ENCODE results near the gene CARMIL1.

CARMIL1 gene

GRCh38 chr6:25278914-25279747 is at the start of gene CARMIL1:
Gene CARMIL1 (plus strand): TSS chr6:25279374. CDS start chr6:25279796, 422 bp downstream.
- peak within 1 kb of the TSS; percentile 85 for H3K4me3 ChIP-seq (ENCODE audit: low read length)
- TF ChIP-seq CTCF (conservative IDR thresholded peaks at IDR 0.05; ENCODE audit: low read length): peak; percentile 70
- DNase-seq (ENCODE audit: low read depth): peak; percentile 64

- DNase-seq (ENCODE audit: low read depth): peak; percentile 99
- no peak for TF ChIP-seq CTCF (conservative IDR thresholded peaks at IDR 0.05; ENCODE audit: low read length)
- H3K4me3 ChIP-seq (ENCODE audit: low read length): no peak overlapping the region
Observed at GRCh38 chr6:25229671-25230321, 49.4 kb upstream of the CARMIL1 start.

GRCh38 chr6:25232479-25232878 is 46.7 kb upstream of the CARMIL1 start:
- H3K4me3 ChIP-seq (ENCODE audit: low read length): peak overlapping the region; percentile 28; the same call in 1 of the 2 replicates
- TF ChIP-seq CTCF (conservative IDR thresholded peaks at IDR 0.05; ENCODE audit: low read length): no peak
- peak; percentile 86 for DNase-seq (ENCODE audit: low read depth)

GRCh38 chr6:25233226-25233625 is 45.9 kb upstream of the CARMIL1 start:
- no peak overlapping the region for H3K4me3 ChIP-seq (ENCODE audit: low read length)
- TF ChIP-seq CTCF (conservative IDR thresholded peaks at IDR 0.05; ENCODE audit: low read length): no peak
- DNase-seq (ENCODE audit: low read depth): peak; percentile 62

GRCh38 chr6:25237579-25237978 is 41.6 kb upstream of the CARMIL1 start:
- TF ChIP-seq CTCF (conservative IDR thresholded peaks at IDR 0.05; ENCODE audit: low read length): no peak
- DNase-seq (ENCODE audit: low read depth): peak; percentile 44
- no peak overlapping the region for H3K4me3 ChIP-seq (ENCODE audit: low read length)

GRCh38 chr6:25239059-25239458 is 40.1 kb upstream of the CARMIL1 start:
- DNase-seq (ENCODE audit: low read depth): no peak
- TF ChIP-seq CTCF (conservative IDR thresholded peaks at IDR 0.05; ENCODE audit: low read length): no peak
- no peak overlapping the region for H3K4me3 ChIP-seq (ENCODE audit: low read length)

GRCh38 chr6:25239498-25239897 is 39.7 kb upstream of the CARMIL1 start:
- no peak for TF ChIP-seq CTCF (conservative IDR thresholded peaks at IDR 0.05; ENCODE audit: low read length)
- no peak overlapping the region for H3K4me3 ChIP-seq (ENCODE audit: low read length)
- DNase-seq (ENCODE audit: low read depth): no peak
